ENCODE results near the gene KDELR1. TPM values are rescaled to one million over a fixed set of nuclear protein-coding genes. Genes with fewer than 3 reads are reported as not detected.
A peak's percentile ranks its signal among the peaks of the same experiment; 100 is the strongest.

The KDELR1 gene
- total RNA-seq, 2 donors from 2014 or later, result 233 to 249 TPM

DNA sequence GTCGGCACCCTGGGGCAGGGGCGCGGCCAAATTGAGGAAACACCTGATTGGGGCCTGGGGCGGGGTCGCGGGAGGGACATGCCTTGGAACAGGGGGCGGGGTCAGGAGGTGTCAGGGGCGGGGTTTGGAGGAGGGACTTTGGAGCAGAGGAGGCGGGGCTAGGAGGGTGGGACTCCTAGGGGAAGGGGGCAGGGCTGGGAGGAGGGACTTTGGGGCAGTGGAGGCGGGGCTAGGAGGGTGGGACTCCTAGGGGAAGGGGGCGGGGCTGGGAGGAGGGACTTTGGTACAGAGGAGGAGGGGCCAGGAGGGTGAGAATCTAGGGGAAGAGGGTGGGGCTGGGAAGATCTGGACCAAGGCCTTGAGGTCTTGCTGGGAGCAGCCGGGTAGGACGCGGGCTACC lies 24.0 kb upstream of the KDELR1 start:
- peaks cover 6% of the 10 kb centered on the region for H3K27me3 ChIP-seq
- TF ChIP-seq, protein P1, sequence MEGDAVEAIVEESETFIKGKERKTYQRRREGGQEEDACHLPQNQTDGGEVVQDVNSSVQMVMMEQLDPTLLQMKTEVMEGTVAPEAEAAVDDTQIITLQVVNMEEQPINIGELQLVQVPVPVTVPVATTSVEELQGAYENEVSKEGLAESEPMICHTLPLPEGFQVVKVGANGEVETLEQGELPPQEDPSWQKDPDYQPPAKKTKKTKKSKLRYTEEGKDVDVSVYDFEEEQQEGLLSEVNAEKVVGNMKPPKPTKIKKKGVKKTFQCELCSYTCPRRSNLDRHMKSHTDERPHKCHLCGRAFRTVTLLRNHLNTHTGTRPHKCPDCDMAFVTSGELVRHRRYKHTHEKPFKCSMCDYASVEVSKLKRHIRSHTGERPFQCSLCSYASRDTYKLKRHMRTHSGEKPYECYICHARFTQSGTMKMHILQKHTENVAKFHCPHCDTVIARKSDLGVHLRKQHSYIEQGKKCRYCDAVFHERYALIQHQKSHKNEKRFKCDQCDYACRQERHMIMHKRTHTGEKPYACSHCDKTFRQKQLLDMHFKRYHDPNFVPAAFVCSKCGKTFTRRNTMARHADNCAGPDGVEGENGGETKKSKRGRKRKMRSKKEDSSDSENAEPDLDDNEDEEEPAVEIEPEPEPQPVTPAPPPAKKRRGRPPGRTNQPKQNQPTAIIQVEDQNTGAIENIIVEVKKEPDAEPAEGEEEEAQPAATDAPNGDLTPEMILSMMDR (IDR thresholded peaks at IDR 0.05), result no peak
- no peak overlapping the region for H3K9ac ChIP-seq (ENCODE audit: low read depth in 2 of 2, low read length in 2 of 2)

DNA sequence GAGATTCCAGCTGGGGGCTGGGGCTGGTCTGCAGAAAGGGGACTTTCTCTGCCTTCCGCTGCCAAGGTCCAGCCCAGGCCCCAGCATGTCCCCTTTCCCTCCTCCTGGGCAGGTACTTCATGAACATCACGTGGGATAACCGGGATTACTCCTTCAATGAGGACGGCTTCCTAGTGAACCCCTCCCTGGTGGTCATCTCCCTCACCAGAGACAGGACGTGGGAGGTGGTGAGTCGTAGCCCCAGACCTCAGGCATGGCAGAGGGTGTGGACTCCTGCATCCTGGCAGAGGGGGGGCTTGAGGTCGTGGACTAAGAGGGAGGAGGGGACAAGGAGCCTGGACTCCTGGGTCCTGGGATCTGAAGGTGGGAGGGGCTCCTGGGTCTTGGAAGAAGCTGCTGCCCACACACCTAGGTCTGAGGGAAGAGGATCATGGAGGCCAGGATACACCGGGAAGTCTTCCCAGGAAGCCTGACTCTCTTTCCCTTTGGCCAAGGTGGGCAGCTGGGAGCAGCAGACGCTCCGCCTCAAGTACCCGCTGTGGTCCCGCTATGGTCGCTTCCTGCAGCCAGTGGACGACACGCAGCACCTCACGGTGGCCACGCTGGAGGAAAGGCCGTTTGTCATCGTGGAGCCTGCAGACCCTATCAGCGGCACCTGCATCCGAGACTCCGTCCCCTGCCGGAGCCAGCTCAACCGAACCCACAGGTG lies 22.7 kb upstream of the KDELR1 start:
- H3K4me3 ChIP-seq, result no peak overlapping the region
- peaks cover 6% of the 10 kb centered on the region for H3K27me3 ChIP-seq
- no peaks in the 10 kb centered on the region for H3K9me3 ChIP-seq
- intact Hi-C loops (cut with DNase I), result no loop called here
- H3K36me3 ChIP-seq, result no peaks in the 10 kb centered on the region
- H3K4me1 ChIP-seq, result no peaks in the 10 kb centered on the region
- TF ChIP-seq, protein P1 (IDR thresholded peaks at IDR 0.05), result no peak
- no peak overlapping the region for H3K9ac ChIP-seq (ENCODE audit: low read depth in 2 of 2, low read length in 2 of 2)
- no peak for DNase-seq
- H3K27ac ChIP-seq, result no peak overlapping the region

More for the DNA sequence above, 24.0 kb upstream of the KDELR1 start:
- Histone ChIP-seq H3K9me3 (no peaks in the 10 kb centered on the region), H3K36me3 (no peaks in the 10 kb centered on the region), H3K4me1 (no peaks in the 10 kb centered on the region), H3K4me3 (peak overlapping the region; percentile 14), H3K27ac (no peak overlapping the region)
- intact Hi-C loops (cut with DNase I), result no loop called here
- DNase-seq, result peak; percentile 95

DNA sequence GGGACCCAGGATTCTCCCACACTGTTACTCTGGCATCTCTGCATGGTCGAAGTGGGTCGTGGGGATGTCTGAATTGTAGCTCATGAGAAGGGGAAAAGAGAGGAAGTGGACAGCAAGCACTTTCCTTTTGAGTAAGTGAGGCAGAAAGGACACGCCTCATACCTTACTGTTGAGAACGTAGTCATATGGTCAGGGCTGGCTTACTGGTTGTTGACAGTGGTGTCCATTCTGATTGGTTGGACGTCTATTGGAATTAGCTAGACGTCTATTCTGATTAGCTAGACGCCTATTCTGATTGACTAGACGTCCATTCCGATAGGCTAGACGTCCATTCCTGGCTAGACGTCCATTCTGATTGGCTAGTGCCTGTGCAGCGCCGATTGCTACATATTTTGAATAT lies 14.5 kb upstream of the KDELR1 start:
- TF ChIP-seq, protein P1 (IDR thresholded peaks at IDR 0.05), result no peak

DNA sequence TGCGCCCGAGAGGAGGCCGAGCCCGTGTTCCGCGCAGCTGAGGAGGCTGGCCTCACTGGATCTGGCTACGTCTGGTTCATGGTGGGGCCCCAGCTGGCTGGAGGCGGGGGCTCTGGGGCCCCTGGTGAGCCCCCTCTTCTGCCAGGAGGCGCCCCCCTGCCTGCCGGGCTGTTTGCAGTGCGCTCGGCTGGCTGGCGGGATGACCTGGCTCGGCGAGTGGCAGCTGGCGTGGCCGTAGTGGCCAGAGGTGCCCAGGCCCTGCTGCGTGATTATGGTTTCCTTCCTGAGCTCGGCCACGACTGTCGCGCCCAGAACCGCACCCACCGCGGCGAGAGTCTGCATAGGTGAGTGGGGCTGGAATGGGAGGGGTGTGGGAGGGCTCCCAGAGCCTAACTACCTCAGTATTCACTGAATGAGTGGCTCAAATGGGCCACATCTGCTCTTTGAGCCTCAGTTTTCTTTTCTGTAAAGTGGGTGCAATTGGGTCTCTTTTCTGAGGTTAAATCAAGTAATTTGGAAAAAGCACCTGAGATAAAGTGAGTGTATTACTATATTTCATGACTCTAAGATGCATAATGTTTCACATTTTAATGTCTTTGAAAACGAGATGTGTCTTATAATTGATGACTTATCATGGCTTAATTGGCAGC lies 13.8 kb upstream of the KDELR1 start:
- no peak overlapping the region for H3K27ac ChIP-seq
- no peaks in the 10 kb centered on the region for H3K27me3 ChIP-seq
- no peak overlapping the region for H3K9ac ChIP-seq (ENCODE audit: low read depth in 2 of 2, low read length in 2 of 2)
- TF ChIP-seq, protein P1 (IDR thresholded peaks at IDR 0.05), result no peak
- H3K36me3 ChIP-seq, result no peaks in the 10 kb centered on the region
- H3K4me3 ChIP-seq, result no peak overlapping the region
- H3K9me3 ChIP-seq, result no peaks in the 10 kb centered on the region
- DNase-seq, result no peak
- no peaks in the 10 kb centered on the region for H3K4me1 ChIP-seq
- intact Hi-C loops (cut with DNase I), result no loop called here

More for the DNA sequence above, 14.5 kb upstream of the KDELR1 start:
- no peaks in the 10 kb centered on the region for H3K27me3 ChIP-seq
- intact Hi-C loops (cut with DNase I), result no loop called here
- no peak overlapping the region for H3K4me3 ChIP-seq
- H3K27ac ChIP-seq, result no peak overlapping the region
- H3K9me3 ChIP-seq, result no peaks in the 10 kb centered on the region
- H3K4me1 ChIP-seq, result no peaks in the 10 kb centered on the region
- DNase-seq, result no peak
- no peak overlapping the region for H3K9ac ChIP-seq (ENCODE audit: low read depth in 2 of 2, low read length in 2 of 2)
- no peaks in the 10 kb centered on the region for H3K36me3 ChIP-seq

DNA sequence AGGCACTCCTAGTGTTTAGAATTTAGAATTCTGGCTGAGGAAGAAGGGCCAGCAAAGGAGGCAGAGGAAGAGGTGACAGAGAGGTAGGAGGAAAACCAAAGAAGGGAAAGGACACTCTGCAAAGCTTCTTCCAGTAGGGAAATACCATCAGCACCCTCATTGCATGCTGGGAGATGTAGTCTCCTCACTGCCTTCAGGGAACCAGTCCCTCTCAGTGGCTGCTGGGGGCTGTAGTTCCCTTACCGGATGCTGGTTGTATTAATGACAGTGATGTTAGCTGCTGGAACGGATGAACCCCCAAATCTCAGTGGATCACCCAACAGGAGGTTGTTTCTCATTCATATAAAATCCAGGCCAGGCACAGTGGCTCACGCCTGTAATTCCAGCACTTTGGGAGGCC lies 12.3 kb upstream of the KDELR1 start:
- H3K27ac ChIP-seq, result no peak overlapping the region
- H3K9ac ChIP-seq (ENCODE audit: low read depth in 2 of 2, low read length in 2 of 2), result no peak overlapping the region
- DNase-seq, result peak; percentile 38
- no peaks in the 10 kb centered on the region for H3K27me3 ChIP-seq
- H3K4me3 ChIP-seq, result no peak overlapping the region
- no peaks in the 10 kb centered on the region for H3K4me1 ChIP-seq
- TF ChIP-seq, protein P1 (IDR thresholded peaks at IDR 0.05), result no peak
- no peaks in the 10 kb centered on the region for H3K36me3 ChIP-seq
- H3K9me3 ChIP-seq, result no peaks in the 10 kb centered on the region
- intact Hi-C loops (cut with DNase I), result no loop called here

Data from colonic mucosa (tissue), 4 donors.